ENCODE measurements around the gene GSK3A. TPM values are rescaled to one million over a fixed set of nuclear protein-coding genes. Genes with fewer than 3 reads are reported as not detected.

Gene GSK3A
- total and polyA plus RNA-seq, 7 experiments from 2014 or later: 11.4 to 52.0 (median 30.6) TPM

DNA sequence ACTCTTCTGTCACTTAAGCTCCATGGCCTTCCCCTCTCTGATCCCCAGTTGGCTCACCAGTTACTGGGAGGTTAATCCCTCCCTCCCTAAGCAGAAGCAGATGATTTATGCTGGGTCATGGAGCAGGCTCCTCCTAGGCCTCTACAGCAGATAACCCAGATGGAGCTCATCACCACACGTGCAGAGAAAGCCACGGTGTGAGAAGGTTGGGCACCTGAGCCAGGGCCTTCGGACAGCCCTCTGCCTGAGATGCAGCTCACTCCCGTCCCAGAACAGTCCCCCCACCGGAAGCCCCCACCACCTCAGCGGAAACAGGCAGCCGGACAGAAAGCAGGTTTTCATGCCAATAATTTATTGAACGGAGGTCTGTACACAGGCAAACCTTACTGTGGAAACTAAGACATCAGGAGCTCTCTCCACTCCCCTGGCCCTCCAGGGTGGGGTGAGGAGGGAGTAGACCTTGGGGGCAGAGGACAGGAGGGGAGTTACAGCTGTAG, 12.5 kb downstream of the GSK3A start:
- H3K4me3 ChIP-seq (ENCODE audit: low read length): no peak overlapping the region
- H3K27me3 Mint-ChIP-seq: no peaks in the 10 kb centered on the region
- H3K9me3 Mint-ChIP-seq: no peaks in the 10 kb centered on the region
- DNase-seq (no peak), ATAC-seq (no peak)
- H3K4me1 Mint-ChIP-seq: peaks cover 17 to 38% (median 21%) of the 10 kb centered on the region in 7 donors
- ChIA-PET CTCF (interaction anchor here (0.7 to 0.8 kb wide), 2 partner anchors 49 to 122 kb away, joined by 3 to 4 read pairs; no protein-coding TSS in a partner anchor), POLR2A (no interaction called here)
- intact Hi-C loops (cut with micrococcal nuclease): no loop called here
- no peaks in the 10 kb centered on the region for H3K9me3 ChIP-seq (ENCODE audit: control insufficient read depth in 2 of 3, low read length in 3 of 3)
- H3K36me3 ChIP-seq (ENCODE audit: control insufficient read depth in 2 of 3, insufficient read depth in 3 of 3, low read length in 3 of 3): peaks cover 8 to 99% (median 19%) of the 10 kb centered on the region in 3 experiments
- no peaks in the 10 kb centered on the region for H3K4me1 ChIP-seq (ENCODE audit: control insufficient read depth in 2 of 2, insufficient read depth in 2 of 2, low read length in 2 of 2)
- no peak overlapping the region for H3K27ac ChIP-seq (ENCODE audit: low read depth, low read length)
- H3K27ac Mint-ChIP-seq: peak overlapping the region in 7 of 9 donors; percentile 9 to 72 (median 50)
- H3K36me3 Mint-ChIP-seq: peaks cover 3 to 33% (median 12%) of the 10 kb centered on the region in 5 donors
- no peak overlapping the region for H3K4me3 Mint-ChIP-seq
- no peaks in the 10 kb centered on the region for H3K27me3 ChIP-seq (ENCODE audit: control insufficient read depth in 2 of 2, insufficient read depth in 2 of 2, low read length in 2 of 2)

DNA sequence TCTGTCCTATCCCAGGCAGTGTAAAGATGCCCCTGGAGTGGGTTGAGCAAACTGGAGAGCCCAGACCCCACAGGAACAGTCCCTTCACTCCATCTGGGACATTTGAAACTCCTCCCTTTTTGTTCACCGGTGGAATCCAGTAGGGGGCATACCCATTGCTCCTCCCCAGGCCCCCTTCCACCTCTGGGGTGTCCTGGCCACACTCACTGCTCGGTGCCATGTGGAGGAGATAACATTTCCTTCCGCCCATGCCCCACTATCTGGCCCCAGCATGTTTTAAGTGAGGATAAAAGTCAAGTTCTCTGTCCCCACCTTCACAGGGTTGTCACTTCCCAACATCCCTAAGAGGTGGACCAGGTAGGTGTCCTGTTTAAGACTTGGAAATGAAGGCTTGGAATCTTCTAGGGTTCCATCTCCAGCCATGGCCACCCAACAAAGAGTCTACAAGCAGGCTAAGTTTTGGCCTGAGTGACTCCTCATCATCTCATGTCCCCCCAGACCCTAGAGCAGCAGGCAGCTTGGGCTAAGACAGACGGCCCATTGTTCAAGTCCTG, 13.0 kb downstream of the GSK3A start:
- no peaks in the 10 kb centered on the region for H3K9me3 Mint-ChIP-seq
- H3K4me3 Mint-ChIP-seq: no peak overlapping the region
- ChIA-PET CTCF (interaction anchor here (0.7 to 1.6 kb wide), 4 partner anchors 47 to 122 kb away, joined by 3 to 6 read pairs (median 4); no protein-coding TSS in a partner anchor), POLR2A (interaction anchor here (1.5 kb wide), 1 partner anchor 12 kb away, joined by 4 read pairs; no protein-coding TSS in a partner anchor)
- H3K4me1 Mint-ChIP-seq: peaks cover 17 to 38% (median 21%) of the 10 kb centered on the region in 7 donors
- peak overlapping the region in 8 of 9 donors; percentile 6 to 72 (median 46) for H3K27ac Mint-ChIP-seq
- no peak for ATAC-seq
- H3K27me3 Mint-ChIP-seq: no peaks in the 10 kb centered on the region
- no peak overlapping the region for H3K27ac ChIP-seq (ENCODE audit: low read depth, low read length)
- H3K4me1 ChIP-seq (ENCODE audit: control insufficient read depth in 2 of 2, insufficient read depth in 2 of 2, low read length in 2 of 2): no peaks in the 10 kb centered on the region
- H3K36me3 Mint-ChIP-seq: peaks cover 3 to 35% (median 15%) of the 10 kb centered on the region in 5 donors
- no peaks in the 10 kb centered on the region for H3K27me3 ChIP-seq (ENCODE audit: control insufficient read depth in 2 of 2, insufficient read depth in 2 of 2, low read length in 2 of 2)
- intact Hi-C loops (cut with micrococcal nuclease): no loop called here
- H3K4me3 ChIP-seq (ENCODE audit: low read length): no peak overlapping the region
- no peaks in the 10 kb centered on the region for H3K9me3 ChIP-seq (ENCODE audit: control insufficient read depth in 2 of 3, low read length in 3 of 3)
- peaks cover 8 to 99% (median 19%) of the 10 kb centered on the region in 3 experiments for H3K36me3 ChIP-seq (ENCODE audit: control insufficient read depth in 2 of 3, insufficient read depth in 3 of 3, low read length in 3 of 3)
- DNase-seq: no peak

DNA sequence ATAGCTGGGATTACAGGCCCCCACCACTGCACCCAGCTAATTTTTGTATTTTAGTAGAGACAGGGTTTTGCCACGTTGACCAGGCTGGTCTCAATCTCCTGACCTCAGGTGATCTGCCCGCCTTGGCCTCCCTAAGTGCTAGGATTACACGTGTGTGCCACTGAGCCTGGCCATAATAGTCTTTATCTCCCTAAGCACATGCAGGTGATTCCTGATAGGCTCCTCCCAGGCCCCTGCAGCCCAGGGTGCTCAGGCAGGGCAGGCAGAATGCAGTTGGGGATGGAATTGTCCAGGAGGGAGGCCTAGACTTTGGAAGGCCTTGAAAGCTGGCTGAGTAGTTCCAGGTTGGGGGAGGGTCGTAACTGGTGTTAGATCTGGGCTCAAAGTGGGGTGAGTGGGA, 13.8 kb downstream of the GSK3A start:
- DNase-seq (no peak), ATAC-seq (no peak)
- Histone ChIP-seq H3K27me3 (ENCODE audit: control insufficient read depth in 2 of 2, insufficient read depth in 2 of 2, low read length in 2 of 2) (no peaks in the 10 kb centered on the region), H3K4me3 (ENCODE audit: low read length) (no peak overlapping the region), H3K9me3 (ENCODE audit: control insufficient read depth in 2 of 3, low read length in 3 of 3) (no peaks in the 10 kb centered on the region), H3K36me3 (ENCODE audit: control insufficient read depth in 2 of 3, insufficient read depth in 3 of 3, low read length in 3 of 3) (peaks cover 8 to 95% (median 19%) of the 10 kb centered on the region in 3 experiments), H3K27ac (ENCODE audit: low read depth, low read length) (no peak overlapping the region), H3K4me1 (ENCODE audit: control insufficient read depth in 2 of 2, insufficient read depth in 2 of 2, low read length in 2 of 2) (no peaks in the 10 kb centered on the region)
- ChIA-PET POLR2A (interaction anchor here (1.5 kb wide), 1 partner anchor 13 kb away, joined by 4 read pairs; no protein-coding TSS in a partner anchor), CTCF (interaction anchor here (1.1 to 1.6 kb wide), 3 partner anchors 13 to 93 kb away, joined by 3 to 6 read pairs (median 5); no protein-coding TSS in a partner anchor)
- intact Hi-C loops (cut with micrococcal nuclease): no loop called here
- H3K4me1 Mint-ChIP-seq: peaks cover 13 to 35% (median 21%) of the 10 kb centered on the region in 7 donors
- H3K4me3 Mint-ChIP-seq: no peak overlapping the region
- H3K9me3 Mint-ChIP-seq: no peaks in the 10 kb centered on the region
- peak overlapping the region in 5 of 9 donors; percentile 25 to 68 (median 33) for H3K27ac Mint-ChIP-seq
- peaks cover 3 to 37% (median 15%) of the 10 kb centered on the region in 5 donors for H3K36me3 Mint-ChIP-seq
- H3K27me3 Mint-ChIP-seq: no peaks in the 10 kb centered on the region

DNA sequence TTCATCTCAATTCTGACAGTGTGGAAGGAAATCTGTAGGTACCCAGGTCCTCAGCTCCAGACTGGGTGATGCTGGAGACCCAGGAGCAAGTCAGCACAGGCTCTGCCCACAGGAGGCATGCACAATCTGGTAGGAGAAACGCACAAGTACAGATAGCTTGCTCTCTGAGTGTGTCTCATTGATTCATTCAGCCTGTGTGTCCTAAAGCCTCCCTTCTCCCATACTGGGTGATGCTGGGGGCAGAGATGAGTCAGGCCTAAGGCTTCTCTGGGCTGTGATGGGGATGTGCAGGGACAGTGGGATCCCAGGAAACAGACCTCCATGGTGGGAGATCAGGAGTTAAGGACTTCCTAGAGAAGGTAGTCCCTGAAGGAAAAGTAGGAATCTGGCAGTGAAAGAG, 15.5 kb downstream of the GSK3A start:
- Mint-ChIP-seq H3K27ac (peak overlapping the region in 2 of 9 donors; percentile 5 to 38), H3K4me1 (peaks cover 21 to 43% (median 28%) of the 10 kb centered on the region in 7 donors), H3K9me3 (no peaks in the 10 kb centered on the region), H3K4me3 (no peak overlapping the region), H3K36me3 (peaks cover 3 to 36% (median 15%) of the 10 kb centered on the region in 5 donors), H3K27me3 (no peaks in the 10 kb centered on the region)
- ChIA-PET POLR2A (interaction anchor here (0.7 kb wide), 1 partner anchor 53 kb away, joined by 3 read pairs; no protein-coding TSS in a partner anchor), CTCF (no interaction called here)
- intact Hi-C loops (cut with micrococcal nuclease): no loop called here
- ATAC-seq (no peak), DNase-seq (no peak)
- Histone ChIP-seq H3K36me3 (ENCODE audit: control insufficient read depth in 2 of 3, insufficient read depth in 3 of 3, low read length in 3 of 3) (peaks cover 4 to 78% (median 19%) of the 10 kb centered on the region in 3 experiments), H3K27me3 (ENCODE audit: control insufficient read depth in 2 of 2, insufficient read depth in 2 of 2, low read length in 2 of 2) (no peaks in the 10 kb centered on the region), H3K4me1 (ENCODE audit: control insufficient read depth in 2 of 2, insufficient read depth in 2 of 2, low read length in 2 of 2) (no peaks in the 10 kb centered on the region), H3K27ac (ENCODE audit: low read depth, low read length) (no peak overlapping the region), H3K4me3 (ENCODE audit: low read length) (no peak overlapping the region), H3K9me3 (ENCODE audit: control insufficient read depth in 2 of 3, low read length in 3 of 3) (no peaks in the 10 kb centered on the region)

DNA sequence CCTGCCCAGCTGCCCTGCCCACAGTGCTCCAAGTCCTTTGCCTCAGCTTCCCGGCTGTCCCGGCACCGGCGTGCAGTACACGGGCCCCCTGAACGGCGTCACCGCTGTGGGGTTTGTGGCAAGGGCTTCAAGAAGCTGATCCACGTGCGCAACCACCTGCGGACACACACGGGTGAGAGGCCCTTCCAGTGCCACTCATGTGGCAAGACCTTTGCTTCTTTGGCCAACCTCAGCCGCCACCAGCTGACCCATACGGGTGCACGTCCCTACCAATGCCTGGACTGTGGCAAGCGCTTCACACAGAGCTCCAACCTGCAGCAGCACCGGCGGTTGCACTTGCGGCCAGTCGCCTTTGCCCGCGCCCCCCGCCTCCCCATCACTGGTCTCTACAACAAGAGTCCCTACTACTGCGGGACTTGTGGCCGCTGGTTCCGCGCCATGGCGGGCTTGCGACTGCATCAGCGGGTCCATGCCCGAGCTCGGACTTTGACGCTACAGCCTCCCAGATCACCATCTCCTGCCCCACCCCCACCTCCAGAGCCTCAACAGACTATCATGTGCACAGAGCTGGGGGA, 16.6 kb downstream of the GSK3A start:
- POLR2A ChIA-PET: interaction anchor here (1.0 to 1.3 kb wide), 2 partner anchors 9 to 16 kb away, joined by 3 to 4 read pairs; no protein-coding TSS in a partner anchor
- Mint-ChIP-seq H3K9me3 (no peaks in the 10 kb centered on the region), H3K27ac (peak overlapping the region in 1 of 9 donors; percentile 12), H3K4me1 (peaks cover 23 to 50% (median 31%) of the 10 kb centered on the region in 7 donors), H3K4me3 (no peak overlapping the region), H3K27me3 (no peaks in the 10 kb centered on the region), H3K36me3 (peaks cover 3 to 29% (median 15%) of the 10 kb centered on the region in 5 donors)
- H3K9me3 ChIP-seq (ENCODE audit: control insufficient read depth in 2 of 3, low read length in 3 of 3): no peaks in the 10 kb centered on the region
- CTCF ChIA-PET: no interaction called here
- peaks cover 4 to 6% of the 10 kb centered on the region in 2 donors for H3K4me1 ChIP-seq (ENCODE audit: control insufficient read depth in 2 of 2, insufficient read depth in 2 of 2, low read length in 2 of 2)
- intact Hi-C loops (cut with micrococcal nuclease): no loop called here
- DNase-seq (no peak), ATAC-seq (no peak)
- H3K27me3 ChIP-seq (ENCODE audit: control insufficient read depth in 2 of 2, insufficient read depth in 2 of 2, low read length in 2 of 2): no peaks in the 10 kb centered on the region
- H3K27ac ChIP-seq (ENCODE audit: low read depth, low read length): no peak overlapping the region
- peaks cover 0 to 67% (median 19%) of the 10 kb centered on the region in 3 experiments for H3K36me3 ChIP-seq (ENCODE audit: control insufficient read depth in 2 of 3, insufficient read depth in 3 of 3, low read length in 3 of 3)
- H3K4me3 ChIP-seq (ENCODE audit: low read length): no peak overlapping the region

DNA sequence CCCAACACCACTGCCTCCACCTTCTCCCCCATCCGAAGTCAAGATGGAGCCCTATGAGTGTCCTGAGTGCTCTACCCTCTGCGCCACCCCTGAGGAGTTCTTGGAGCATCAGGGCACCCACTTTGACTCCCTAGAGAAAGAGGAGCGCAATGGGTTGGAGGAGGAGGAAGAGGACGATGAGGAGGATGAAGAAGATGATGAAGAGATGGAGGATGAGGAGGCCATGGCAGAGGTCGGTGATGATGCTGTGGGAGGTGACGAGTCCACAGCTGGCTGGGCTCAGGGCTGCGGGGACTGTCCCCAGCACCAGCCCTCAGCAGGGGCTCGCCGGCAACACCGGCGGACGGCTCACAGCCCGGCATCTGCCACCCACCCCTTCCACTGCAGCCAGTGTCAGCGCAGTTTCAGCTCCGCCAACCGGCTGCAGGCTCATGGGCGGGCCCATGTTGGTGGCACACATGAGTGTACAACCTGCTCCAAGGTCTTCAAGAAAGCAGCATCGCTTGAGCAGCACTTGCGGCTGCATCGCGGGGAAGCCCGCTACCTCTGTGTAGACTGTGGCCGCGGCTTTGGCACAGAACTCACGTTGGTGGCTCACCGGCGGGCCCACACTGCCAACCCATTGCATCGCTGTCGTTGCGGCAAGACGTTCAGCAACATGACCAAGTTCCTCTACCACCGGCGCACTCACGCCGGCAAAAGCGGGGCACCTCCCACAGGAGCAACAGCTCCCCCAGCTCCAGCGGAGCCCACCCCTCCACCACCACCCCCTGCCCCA, 17.3 kb downstream of the GSK3A start:
- Histone ChIP-seq H3K4me1 (ENCODE audit: control insufficient read depth in 2 of 2, insufficient read depth in 2 of 2, low read length in 2 of 2) (peaks cover 8 to 10% of the 10 kb centered on the region in 2 donors), H3K27ac (ENCODE audit: low read depth, low read length) (no peak overlapping the region), H3K9me3 (ENCODE audit: control insufficient read depth in 2 of 3, low read length in 3 of 3) (no peaks in the 10 kb centered on the region), H3K36me3 (ENCODE audit: control insufficient read depth in 2 of 3, insufficient read depth in 3 of 3, low read length in 3 of 3) (peaks cover 0 to 63% (median 19%) of the 10 kb centered on the region in 3 experiments), H3K4me3 (ENCODE audit: low read length) (no peak overlapping the region), H3K27me3 (ENCODE audit: control insufficient read depth in 2 of 2, insufficient read depth in 2 of 2, low read length in 2 of 2) (no peaks in the 10 kb centered on the region)
- ChIA-PET CTCF (no interaction called here), POLR2A (interaction anchor here (1.0 to 1.3 kb wide), 2 partner anchors 9 to 17 kb away, joined by 3 to 4 read pairs; no protein-coding TSS in a partner anchor)
- peak overlapping the region in 1 of 9 donors; percentile 23 for H3K27ac Mint-ChIP-seq
- H3K4me3 Mint-ChIP-seq: no peak overlapping the region
- H3K27me3 Mint-ChIP-seq: no peaks in the 10 kb centered on the region
- H3K4me1 Mint-ChIP-seq: peaks cover 30 to 57% (median 38%) of the 10 kb centered on the region in 7 donors
- intact Hi-C loops (cut with micrococcal nuclease): no loop called here
- DNase-seq (no peak), ATAC-seq (no peak)
- H3K9me3 Mint-ChIP-seq: no peaks in the 10 kb centered on the region
- peaks cover 3 to 30% (median 15%) of the 10 kb centered on the region in 5 donors for H3K36me3 Mint-ChIP-seq

All from naive thymus-derived CD4-positive, alpha-beta T cell (primary cell).